ENCODE measurements around the gene NTM.

The NTM gene

DNA sequence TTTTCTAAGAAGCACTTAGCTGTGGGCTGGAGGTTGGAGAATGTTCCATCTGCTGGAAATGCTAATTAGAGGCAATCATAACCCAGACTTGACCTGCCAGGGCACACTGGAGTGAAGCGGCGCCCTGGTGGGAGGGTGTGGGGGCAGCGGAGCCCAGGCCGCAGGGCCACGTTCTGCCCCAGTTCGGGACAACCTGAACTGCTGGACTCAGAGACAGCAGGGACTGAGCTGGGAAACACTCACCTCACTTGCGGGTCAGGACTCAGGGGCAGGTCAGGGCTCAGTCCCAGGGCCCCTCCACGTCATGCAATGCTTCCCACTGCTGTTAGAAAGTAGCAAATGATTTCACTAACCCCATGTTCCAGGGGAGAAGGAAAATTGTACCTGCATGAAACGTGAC is 316.4 kb downstream of the NTM start:
- ChIA-PET POLR2A (no interaction called here), CTCF (interaction anchor here (0.5 to 5.7 kb wide), 3 partner anchors 7 to 12 kb away, joined by 3 to 32 read pairs (median 3); no protein-coding TSS in a partner anchor)
- TF ChIP-seq, protein P1, sequence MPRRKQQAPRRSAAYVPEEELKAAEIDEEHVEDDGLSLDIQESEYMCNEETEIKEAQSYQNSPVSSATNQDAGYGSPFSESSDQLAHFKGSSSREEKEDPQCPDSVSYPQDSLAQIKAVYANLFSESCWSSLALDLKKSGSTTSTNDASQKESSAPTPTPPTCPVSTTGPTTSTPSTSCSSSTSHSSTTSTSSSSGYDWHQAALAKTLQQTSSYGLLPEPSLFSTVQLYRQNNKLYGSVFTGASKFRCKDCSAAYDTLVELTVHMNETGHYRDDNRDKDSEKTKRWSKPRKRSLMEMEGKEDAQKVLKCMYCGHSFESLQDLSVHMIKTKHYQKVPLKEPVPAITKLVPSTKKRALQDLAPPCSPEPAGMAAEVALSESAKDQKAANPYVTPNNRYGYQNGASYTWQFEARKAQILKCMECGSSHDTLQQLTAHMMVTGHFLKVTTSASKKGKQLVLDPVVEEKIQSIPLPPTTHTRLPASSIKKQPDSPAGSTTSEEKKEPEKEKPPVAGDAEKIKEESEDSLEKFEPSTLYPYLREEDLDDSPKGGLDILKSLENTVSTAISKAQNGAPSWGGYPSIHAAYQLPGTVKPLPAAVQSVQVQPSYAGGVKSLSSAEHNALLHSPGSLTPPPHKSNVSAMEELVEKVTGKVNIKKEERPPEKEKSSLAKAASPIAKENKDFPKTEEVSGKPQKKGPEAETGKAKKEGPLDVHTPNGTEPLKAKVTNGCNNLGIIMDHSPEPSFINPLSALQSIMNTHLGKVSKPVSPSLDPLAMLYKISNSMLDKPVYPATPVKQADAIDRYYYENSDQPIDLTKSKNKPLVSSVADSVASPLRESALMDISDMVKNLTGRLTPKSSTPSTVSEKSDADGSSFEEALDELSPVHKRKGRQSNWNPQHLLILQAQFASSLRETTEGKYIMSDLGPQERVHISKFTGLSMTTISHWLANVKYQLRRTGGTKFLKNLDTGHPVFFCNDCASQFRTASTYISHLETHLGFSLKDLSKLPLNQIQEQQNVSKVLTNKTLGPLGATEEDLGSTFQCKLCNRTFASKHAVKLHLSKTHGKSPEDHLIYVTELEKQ (tag by site-specific recombination; IDR thresholded peaks at IDR 0.05; ENCODE audit: borderline replicate concordance), result no peak
- TF ChIP-seq ZNF785 (tag by site-specific recombination; IDR thresholded peaks at IDR 0.05) (no peak), ZNF677 (tag by site-specific recombination; IDR thresholded peaks at IDR 0.05) (no peak), WT1 (tag by site-specific recombination; IDR thresholded peaks at IDR 0.05) (no peak), ZNF510 (tag by site-specific recombination; IDR thresholded peaks at IDR 0.05; ENCODE audit: insufficient replicate concordance) (no peak), ZNF658 (tag by site-specific recombination; IDR thresholded peaks at IDR 0.05) (no peak), ZNF621 (tag by site-specific recombination; IDR thresholded peaks at IDR 0.05) (no peak), ZNF311 (tag by site-specific recombination; IDR thresholded peaks at IDR 0.05; ENCODE audit: borderline replicate concordance) (no peak)
- TF ChIP-seq, protein P2, sequence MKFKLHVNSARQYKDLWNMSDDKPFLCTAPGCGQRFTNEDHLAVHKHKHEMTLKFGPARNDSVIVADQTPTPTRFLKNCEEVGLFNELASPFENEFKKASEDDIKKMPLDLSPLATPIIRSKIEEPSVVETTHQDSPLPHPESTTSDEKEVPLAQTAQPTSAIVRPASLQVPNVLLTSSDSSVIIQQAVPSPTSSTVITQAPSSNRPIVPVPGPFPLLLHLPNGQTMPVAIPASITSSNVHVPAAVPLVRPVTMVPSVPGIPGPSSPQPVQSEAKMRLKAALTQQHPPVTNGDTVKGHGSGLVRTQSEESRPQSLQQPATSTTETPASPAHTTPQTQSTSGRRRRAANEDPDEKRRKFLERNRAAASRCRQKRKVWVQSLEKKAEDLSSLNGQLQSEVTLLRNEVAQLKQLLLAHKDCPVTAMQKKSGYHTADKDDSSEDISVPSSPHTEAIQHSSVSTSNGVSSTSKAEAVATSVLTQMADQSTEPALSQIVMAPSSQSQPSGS (tag by site-specific recombination; IDR thresholded peaks at IDR 0.05; ENCODE audit: low read depth), result no peak
- TF ChIP-seq, protein P3, sequence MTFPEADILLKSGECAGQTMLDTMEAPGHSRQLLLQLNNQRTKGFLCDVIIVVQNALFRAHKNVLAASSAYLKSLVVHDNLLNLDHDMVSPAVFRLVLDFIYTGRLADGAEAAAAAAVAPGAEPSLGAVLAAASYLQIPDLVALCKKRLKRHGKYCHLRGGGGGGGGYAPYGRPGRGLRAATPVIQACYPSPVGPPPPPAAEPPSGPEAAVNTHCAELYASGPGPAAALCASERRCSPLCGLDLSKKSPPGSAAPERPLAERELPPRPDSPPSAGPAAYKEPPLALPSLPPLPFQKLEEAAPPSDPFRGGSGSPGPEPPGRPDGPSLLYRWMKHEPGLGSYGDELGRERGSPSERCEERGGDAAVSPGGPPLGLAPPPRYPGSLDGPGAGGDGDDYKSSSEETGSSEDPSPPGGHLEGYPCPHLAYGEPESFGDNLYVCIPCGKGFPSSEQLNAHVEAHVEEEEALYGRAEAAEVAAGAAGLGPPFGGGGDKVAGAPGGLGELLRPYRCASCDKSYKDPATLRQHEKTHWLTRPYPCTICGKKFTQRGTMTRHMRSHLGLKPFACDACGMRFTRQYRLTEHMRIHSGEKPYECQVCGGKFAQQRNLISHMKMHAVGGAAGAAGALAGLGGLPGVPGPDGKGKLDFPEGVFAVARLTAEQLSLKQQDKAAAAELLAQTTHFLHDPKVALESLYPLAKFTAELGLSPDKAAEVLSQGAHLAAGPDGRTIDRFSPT (tag by site-specific recombination; IDR thresholded peaks at IDR 0.05), result no peak
- TF ChIP-seq, protein P4, sequence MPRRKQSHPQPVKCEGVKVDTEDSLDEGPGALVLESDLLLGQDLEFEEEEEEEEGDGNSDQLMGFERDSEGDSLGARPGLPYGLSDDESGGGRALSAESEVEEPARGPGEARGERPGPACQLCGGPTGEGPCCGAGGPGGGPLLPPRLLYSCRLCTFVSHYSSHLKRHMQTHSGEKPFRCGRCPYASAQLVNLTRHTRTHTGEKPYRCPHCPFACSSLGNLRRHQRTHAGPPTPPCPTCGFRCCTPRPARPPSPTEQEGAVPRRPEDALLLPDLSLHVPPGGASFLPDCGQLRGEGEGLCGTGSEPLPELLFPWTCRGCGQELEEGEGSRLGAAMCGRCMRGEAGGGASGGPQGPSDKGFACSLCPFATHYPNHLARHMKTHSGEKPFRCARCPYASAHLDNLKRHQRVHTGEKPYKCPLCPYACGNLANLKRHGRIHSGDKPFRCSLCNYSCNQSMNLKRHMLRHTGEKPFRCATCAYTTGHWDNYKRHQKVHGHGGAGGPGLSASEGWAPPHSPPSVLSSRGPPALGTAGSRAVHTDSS (tag by site-specific recombination; IDR thresholded peaks at IDR 0.05), result no peak
- TF ChIP-seq, protein P5, sequence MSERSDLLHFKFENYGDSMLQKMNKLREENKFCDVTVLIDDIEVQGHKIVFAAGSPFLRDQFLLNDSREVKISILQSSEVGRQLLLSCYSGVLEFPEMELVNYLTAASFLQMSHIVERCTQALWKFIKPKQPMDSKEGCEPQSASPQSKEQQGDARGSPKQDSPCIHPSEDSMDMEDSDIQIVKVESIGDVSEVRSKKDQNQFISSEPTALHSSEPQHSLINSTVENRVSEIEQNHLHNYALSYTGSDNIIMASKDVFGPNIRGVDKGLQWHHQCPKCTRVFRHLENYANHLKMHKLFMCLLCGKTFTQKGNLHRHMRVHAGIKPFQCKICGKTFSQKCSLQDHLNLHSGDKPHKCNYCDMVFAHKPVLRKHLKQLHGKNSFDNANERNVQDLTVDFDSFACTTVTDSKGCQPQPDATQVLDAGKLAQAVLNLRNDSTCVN (tag by site-specific recombination; optimal IDR thresholded peaks at IDR 0.05), result no peak
- TF ChIP-seq, protein P6, sequence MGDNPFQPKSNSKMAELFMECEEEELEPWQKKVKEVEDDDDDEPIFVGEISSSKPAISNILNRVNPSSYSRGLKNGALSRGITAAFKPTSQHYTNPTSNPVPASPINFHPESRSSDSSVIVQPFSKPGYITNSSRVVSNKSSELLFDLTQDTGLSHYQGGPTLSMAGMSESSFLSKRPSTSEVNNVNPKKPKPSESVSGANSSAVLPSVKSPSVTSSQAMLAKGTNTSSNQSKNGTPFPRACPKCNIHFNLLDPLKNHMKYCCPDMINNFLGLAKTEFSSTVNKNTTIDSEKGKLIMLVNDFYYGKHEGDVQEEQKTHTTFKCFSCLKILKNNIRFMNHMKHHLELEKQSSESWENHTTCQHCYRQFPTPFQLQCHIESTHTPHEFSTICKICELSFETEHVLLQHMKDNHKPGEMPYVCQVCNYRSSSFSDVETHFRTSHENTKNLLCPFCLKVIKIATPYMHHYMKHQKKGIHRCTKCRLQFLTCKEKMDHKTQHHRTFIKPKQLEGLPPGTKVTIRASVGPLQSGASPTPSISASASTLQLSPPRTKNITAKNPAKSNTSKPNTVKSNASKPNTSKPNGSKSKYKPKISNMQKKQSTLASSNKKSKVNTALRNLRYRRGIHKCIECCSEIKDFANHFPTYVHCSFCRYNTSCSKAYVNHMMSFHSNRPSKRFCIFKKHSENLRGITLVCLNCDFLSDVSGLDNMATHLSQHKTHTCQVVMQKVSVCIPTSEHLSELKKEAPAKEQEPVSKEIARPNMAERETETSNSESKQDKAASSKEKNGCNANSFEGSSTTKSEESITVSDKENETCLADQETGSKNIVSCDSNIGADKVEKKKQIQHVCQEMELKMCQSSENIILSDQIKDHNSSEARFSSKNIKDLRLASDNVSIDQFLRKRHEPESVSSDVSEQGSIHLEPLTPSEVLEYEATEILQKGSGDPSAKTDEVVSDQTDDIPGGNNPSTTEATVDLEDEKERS (tag by site-specific recombination; IDR thresholded peaks at IDR 0.05), result no peak
- no peak overlapping the region for H3K4me3 ChIP-seq (ENCODE audit: low read depth, low read length)
- no peaks in the 10 kb centered on the region; the same call in 1 of the 2 replicates for H3K4me1 ChIP-seq (ENCODE audit: control insufficient read depth, insufficient read depth, low read length)
- no peak overlapping the region for H3K27ac ChIP-seq (ENCODE audit: extremely low read depth, low read depth, low read length)
- no peaks in the 10 kb centered on the region for H3K9me3 ChIP-seq (ENCODE audit: control insufficient read depth, insufficient read depth, low read depth, low read length)
- no peaks in the 10 kb centered on the region for H3K36me3 ChIP-seq (ENCODE audit: control insufficient read depth in 2 of 2, insufficient read depth in 1 of 2, low read length in 2 of 2)

Data from HEK293 (cell line).